ENCODE results near the gene DDX24.

DNA sequence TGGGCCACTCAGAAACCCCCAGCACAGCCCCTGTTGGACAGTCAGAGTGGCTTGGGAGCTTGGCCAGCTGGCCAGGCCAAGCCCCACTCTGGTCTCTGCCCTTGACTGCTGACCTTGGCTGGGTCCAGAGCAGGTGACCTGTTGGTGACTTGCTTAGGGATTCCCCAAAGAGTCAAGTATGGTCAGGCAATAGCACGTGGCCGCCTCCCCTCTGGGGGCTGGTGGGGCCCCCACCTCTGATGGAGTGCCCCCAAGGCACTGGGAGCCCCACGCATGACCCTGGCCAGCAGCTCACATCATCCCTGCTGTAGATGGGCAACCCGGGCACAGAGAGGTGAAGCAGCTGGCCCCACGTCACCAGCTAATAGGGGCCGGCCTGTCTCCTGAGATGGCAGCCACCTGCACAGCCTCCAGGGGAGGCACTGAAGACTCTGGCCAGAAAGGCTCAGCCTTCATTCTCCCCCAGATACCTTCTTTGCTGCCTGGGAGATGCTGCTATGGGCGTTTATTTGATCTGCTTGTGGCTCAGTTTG lies 82.1 kb downstream of the DDX24 start:
- TF ChIP-seq, protein P1, sequence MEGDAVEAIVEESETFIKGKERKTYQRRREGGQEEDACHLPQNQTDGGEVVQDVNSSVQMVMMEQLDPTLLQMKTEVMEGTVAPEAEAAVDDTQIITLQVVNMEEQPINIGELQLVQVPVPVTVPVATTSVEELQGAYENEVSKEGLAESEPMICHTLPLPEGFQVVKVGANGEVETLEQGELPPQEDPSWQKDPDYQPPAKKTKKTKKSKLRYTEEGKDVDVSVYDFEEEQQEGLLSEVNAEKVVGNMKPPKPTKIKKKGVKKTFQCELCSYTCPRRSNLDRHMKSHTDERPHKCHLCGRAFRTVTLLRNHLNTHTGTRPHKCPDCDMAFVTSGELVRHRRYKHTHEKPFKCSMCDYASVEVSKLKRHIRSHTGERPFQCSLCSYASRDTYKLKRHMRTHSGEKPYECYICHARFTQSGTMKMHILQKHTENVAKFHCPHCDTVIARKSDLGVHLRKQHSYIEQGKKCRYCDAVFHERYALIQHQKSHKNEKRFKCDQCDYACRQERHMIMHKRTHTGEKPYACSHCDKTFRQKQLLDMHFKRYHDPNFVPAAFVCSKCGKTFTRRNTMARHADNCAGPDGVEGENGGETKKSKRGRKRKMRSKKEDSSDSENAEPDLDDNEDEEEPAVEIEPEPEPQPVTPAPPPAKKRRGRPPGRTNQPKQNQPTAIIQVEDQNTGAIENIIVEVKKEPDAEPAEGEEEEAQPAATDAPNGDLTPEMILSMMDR (optimal IDR thresholded peaks at IDR 0.05 in 1 of 3, IDR thresholded peaks at IDR 0.05 in 1 of 3, conservative IDR thresholded peaks at IDR 0.05 in 1 of 3; ENCODE audit: extremely low read depth in 1 of 3, insufficient read depth in 2 of 3, low read length in 3 of 3): no peak
- no peak for TF ChIP-seq EZH2 (IDR thresholded peaks at IDR 0.05; ENCODE audit: low read length)

Data from keratinocyte (primary cell).